ENCODE results near the gene G3BP1.
A peak's percentile ranks its signal among the peaks of the same experiment; 100 is the strongest.

The G3BP1 gene

DNA sequence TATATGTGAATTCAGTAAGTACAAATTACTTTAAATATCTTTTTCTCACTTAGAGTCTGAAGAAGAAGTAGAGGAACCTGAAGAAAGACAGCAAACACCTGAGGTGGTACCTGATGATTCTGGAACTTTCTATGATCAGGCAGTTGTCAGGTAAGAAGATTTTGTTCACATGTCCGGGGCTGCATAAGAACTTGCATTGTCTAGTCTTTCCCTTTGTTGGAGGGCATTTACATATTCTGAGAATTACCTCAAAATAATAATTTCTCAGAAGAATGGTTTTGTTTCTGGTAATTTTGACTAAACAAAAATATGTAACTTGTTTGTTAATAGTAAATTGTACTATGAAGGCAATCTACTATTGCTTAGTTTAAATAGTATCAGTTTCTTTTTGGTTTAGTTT is 23.7 kb downstream of the G3BP1 start:
- TF ChIP-seq GATA1 (IDR thresholded peaks at IDR 0.05; ENCODE audit: low read depth, low read length) (no peak), POLR2A (IDR thresholded peaks at IDR 0.05; ENCODE audit: low read length) (no peak)
- DNase-seq = no peak

DNA sequence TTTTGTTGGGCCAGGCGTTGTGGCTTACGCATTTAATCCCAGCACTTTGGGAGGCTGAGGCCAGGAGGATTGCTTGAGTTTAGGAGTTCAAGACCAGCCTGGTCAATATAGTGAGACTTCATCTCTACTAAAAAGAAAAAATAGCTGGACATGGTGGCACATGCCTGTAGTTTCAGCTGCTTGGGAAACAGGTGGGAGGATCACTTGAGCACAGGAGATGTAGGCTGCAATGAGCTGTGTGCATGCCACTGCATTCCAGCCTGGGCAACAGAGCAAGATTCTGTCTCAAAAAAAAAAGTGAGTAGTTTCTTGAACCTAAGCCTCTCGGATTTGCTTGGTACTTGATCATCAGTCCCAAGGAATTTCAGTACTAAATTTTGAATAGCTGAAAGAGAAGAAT is 26.9 kb downstream of the G3BP1 start:
- TF ChIP-seq POLR2A (IDR thresholded peaks at IDR 0.05; ENCODE audit: low read length) = no peak
- TF ChIP-seq GATA1 (IDR thresholded peaks at IDR 0.05; ENCODE audit: low read depth, low read length) = no peak
- no peak for DNase-seq

DNA sequence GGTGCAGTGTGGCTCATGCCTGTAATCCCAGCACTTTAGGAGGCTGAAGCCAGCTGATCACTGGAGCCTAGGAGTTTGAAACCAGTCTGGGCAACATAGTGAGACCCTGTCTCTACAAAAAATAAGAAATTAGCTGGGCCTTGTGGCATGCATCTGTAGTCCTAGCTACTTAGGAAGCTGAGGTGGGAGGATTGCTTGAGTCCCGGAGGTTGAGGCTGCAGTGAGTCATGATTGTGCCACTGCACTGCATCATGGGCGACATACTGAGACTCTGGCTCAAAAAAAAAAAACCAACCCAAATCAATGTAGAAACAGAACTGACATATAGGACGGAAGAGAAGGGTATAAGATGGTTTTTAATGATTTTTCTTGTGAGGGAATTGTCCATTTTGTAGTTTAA is 27.7 kb downstream of the G3BP1 start:
- DNase-seq = no peak
- TF ChIP-seq GATA1 (IDR thresholded peaks at IDR 0.05; ENCODE audit: low read depth, low read length) (no peak), POLR2A (IDR thresholded peaks at IDR 0.05; ENCODE audit: low read length) (no peak)

DNA sequence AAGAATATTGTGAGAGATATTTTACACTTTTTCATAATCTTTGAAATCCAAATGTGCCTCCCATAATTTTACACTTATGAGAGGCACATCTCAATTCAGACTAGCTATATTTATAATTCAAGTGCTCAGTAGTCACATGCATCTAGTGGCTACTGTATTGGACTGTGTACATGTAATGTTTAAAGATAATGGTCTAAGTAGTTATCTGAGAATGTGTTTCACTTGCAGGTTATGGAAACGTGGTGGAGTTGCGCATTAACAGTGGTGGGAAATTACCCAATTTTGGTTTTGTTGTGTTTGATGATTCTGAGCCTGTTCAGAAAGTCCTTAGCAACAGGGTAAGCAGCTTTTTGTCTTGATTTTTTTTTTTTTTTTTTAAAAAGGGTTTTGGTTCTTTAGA is 28.8 kb downstream of the G3BP1 start:
- no peak for TF ChIP-seq GATA1 (IDR thresholded peaks at IDR 0.05; ENCODE audit: low read depth, low read length)
- no peak for DNase-seq

DNA sequence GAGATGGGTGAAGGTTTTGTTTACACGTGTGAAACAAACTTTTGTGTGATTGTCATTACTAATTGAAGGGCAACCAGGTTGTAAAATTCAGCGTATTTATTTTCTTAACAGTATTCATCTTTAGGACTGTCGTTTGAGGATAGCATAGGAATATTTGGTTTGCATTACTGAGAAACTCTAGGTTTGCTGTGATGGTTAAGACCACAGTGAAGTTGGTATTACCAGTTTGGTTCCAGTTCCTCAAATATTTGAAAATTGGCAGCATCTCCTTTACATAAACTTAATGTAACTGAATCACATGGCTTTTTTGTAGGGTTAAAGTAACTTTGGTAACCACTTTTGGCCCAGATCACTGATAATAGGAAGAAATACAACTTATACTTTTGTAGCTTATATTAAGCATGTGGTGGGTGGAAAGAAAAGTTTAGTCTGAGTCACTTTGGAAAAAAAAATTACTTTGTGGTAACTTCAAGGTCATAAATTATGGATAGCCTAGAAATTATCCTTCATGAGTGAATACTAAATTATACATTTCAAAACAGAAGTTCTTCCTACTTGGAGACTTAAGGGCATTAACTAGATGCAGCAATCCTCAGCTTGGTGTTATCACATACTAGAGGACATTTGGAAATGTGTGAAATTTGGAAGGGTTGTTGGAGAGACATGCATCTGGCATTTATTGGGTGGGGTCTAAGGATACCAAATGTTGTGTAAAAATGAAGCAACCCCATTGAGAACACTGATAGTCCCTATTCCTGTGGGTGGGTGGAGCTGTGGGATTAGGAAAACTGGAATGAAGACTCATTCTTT is 33.9 kb downstream of the G3BP1 start:
- no peak for DNase-seq
- TF ChIP-seq GATA1 (IDR thresholded peaks at IDR 0.05; ENCODE audit: low read depth, low read length) = no peak
- no peak for TF ChIP-seq POLR2A (IDR thresholded peaks at IDR 0.05; ENCODE audit: low read length)

DNA sequence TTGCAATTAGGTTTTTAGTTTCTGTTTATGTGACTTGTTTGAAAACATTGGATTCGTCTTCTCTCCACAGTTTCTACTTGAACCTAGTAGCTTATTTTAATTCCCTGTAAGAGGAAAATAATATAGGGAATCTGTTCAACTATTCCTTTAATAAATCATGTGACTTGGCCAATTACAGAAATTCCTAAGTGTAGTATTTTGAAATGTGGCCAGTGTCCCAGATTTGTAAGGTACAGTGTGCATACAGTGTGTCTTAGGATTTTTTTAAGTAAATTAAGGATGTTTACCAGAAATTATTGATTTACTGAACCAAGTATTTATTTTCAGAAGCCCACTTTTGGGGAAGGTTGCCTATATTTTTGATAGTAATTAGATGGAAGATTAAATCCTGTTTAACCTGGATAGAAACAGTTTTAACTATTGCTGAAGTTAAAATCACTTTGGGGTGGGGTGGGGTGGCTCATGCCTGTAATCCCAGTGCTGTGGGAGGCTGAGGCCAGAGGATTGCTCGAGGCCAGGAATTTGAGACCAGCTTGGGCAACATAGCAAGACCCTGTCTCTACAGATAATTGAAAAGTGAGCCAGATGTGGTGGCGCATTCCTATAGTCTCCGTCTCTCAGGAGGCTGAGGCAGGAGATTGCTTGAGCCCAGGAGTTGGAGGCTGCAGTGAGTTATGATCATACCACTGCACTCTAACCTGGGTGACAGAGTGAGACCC is 36.9 kb downstream of the G3BP1 start:
- no peak for DNase-seq

DNA sequence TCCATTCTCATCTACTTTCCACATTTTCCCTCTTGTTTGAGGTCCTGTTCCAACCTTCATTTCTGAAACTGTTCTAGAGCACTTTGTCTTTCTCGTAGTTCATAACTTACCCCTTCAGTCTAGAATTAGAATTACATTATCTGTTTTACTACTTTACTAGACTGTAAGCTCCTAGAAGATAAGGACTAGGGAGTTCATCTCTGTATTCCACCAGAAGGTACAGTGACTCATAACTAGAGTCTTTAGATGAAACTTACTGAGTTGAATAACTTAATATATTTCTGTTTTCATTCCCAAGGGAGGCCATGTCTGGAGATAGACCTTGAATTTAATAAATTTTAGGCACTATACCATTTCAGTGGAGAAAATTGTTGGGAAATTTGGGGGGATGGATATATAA is 38.7 kb downstream of the G3BP1 start:
- TF ChIP-seq POLR2A (IDR thresholded peaks at IDR 0.05; ENCODE audit: low read length) = no peak
- no peak for TF ChIP-seq GATA1 (IDR thresholded peaks at IDR 0.05; ENCODE audit: low read depth, low read length)
- peak; percentile 40 to 56 for DNase-seq

More for the DNA sequence above, 36.9 kb downstream of the G3BP1 start:
- TF ChIP-seq POLR2A (IDR thresholded peaks at IDR 0.05; ENCODE audit: low read length) = no peak
- TF ChIP-seq GATA1 (IDR thresholded peaks at IDR 0.05; ENCODE audit: low read depth, low read length) = no peak

DNA sequence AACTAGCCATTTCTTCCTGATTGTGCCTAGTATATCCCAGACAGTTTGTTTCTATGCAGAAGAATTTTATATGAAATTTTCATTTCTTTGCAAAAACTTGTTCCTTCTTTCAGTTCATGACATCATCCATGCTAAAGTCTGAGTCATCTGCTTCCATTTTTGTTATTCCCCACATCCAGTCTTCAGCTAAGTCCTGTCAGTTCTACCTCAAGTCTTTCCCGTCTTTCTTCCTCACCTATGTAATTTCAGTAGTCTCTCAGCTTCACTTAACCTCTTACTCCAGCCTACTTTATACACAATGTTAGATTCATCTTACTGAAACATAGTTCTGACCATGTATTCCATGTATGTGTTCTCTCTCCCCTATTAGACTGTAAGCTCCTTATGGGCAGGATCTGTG is 39.1 kb downstream of the G3BP1 start:
- peak in 1 of 2 experiments; percentile 51 for DNase-seq
- no peak for TF ChIP-seq POLR2A (IDR thresholded peaks at IDR 0.05; ENCODE audit: low read length)
- no peak for TF ChIP-seq GATA1 (IDR thresholded peaks at IDR 0.05; ENCODE audit: low read depth, low read length)

DNA sequence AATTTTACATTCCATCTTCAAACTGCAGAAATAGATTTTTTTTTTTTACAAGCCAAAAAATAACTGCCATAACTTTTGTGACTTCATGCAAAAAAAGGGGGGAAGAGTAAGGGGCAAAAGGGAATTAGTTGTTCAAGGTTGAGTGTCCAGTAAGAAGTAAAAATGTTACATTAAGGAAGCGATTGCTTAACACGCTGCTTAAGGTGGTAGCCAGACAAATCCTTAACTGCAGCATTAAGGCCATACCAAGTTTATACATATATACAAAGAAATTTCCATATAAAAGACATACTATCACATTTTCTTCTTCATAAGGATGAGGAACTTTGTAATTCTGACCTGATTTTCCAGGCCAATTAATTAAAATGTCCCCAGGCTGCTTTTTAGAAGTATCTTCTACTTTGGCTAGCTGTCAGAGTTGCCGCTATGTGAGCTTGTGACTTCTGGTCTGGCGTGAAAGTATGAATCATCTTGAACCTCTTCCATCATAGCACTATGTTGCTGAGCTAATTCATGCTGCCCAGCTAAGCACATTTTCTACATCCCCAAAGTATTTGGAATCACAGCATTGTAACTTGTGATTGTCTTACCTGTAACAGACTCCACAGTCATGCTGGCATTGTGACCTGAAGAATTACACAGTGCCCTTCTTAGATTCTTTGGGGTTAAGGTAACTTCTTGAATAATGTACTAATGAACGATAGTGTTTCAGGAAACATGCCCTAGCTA is 40.0 kb downstream of the G3BP1 start:
- DNase-seq = peak in 1 of 2 experiments; percentile 34
- TF ChIP-seq POLR2A (IDR thresholded peaks at IDR 0.05; ENCODE audit: low read length) (no peak), GATA1 (IDR thresholded peaks at IDR 0.05; ENCODE audit: low read depth, low read length) (no peak)

DNA sequence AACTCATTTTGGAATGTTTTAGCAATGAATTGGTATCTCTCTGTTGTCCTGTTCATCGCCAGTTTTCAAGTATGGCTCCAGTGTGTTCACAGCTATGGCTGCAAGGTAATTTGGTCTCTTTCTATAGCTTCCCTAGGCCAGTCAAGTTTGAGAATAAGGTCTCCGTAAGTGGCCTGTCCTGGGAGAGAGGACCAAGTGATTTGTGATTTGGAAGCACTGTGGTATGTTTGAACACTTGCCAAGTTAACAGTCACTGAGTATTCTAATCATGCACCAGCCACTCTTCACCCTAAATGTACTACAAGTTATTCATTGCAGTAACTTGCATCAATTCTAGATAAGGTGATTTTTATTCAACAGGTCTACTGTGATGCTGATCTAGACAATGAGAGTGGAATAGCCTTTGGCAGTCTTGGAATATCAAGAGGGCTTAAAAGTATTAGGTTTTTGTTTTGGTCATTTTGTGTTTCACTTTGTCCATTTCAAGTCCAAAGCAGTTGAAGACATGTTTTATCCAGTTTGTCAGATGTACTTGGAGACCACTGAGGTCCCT is 41.1 kb downstream of the G3BP1 start:
- TF ChIP-seq POLR2A (IDR thresholded peaks at IDR 0.05; ENCODE audit: low read length) (no peak), GATA1 (IDR thresholded peaks at IDR 0.05; ENCODE audit: low read depth, low read length) (no peak)
- DNase-seq = peak; percentile 7 to 44

DNA sequence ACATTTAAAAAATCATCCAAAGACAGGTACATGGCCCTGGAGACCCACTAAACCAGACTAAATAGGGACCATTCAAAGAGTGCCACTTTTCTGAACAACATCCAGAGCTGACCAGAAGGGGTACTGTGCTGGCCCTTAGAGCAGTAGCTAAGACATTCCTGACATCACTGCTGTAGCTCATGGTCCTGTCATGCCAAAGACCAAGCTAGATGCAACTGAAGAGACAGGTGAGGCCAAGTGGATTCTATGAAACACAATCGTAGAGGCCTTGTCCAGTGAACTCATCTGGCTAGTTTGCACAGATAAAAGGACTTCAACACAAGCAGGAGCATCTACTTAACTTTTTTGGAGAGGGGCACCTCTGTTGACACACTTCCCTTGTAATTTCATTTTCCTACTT is 43.3 kb downstream of the G3BP1 start:
- DNase-seq = no peak
- TF ChIP-seq GATA1 (IDR thresholded peaks at IDR 0.05; ENCODE audit: low read depth, low read length) (no peak), POLR2A (IDR thresholded peaks at IDR 0.05; ENCODE audit: low read length) (no peak)

DNA sequence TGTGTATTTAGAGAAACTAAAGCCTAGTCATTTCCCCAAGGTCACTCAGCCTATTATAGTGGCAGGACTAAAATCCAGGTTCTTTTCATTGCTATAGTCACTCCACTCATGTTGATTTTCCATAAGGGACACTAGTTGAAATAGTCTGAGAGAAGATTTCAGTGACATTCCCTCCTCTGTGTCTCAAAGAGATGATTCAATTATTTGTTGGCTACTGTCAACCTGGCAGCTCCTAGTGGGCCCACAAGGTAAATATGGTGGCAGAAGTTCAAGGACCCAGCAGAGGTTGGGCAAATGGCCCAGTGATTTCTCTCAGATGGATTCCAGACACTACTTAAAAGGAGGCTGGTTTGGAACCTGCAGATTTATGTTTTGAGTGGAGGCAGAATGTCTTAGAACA is 48.1 kb downstream of the G3BP1 start:
- DNase-seq = no peak
- TF ChIP-seq GATA1 (IDR thresholded peaks at IDR 0.05; ENCODE audit: low read depth, low read length) (no peak), POLR2A (IDR thresholded peaks at IDR 0.05; ENCODE audit: low read length) (no peak)

DNA sequence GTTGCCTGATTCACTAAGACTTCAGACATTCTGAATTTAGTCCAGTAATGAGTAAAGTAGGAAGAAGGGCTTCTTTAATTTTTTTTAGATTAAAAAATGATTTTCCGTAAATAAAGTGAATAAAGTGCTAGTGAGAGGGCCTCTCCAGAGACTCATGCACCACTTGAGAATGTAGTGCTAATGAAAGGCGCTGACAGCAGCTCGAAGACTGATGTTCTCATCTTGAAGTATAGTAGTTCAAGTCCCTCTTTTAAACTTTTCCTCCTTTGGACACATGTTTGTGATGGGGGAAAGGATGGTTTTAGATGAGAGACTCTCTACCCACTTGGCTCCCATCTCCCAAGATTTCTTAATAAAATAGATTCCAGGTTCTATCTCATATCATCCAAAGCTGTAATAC is 48.5 kb downstream of the G3BP1 start:
- no peak for DNase-seq
- TF ChIP-seq POLR2A (IDR thresholded peaks at IDR 0.05; ENCODE audit: low read length) = no peak
- no peak for TF ChIP-seq GATA1 (IDR thresholded peaks at IDR 0.05; ENCODE audit: low read depth, low read length)

DNA sequence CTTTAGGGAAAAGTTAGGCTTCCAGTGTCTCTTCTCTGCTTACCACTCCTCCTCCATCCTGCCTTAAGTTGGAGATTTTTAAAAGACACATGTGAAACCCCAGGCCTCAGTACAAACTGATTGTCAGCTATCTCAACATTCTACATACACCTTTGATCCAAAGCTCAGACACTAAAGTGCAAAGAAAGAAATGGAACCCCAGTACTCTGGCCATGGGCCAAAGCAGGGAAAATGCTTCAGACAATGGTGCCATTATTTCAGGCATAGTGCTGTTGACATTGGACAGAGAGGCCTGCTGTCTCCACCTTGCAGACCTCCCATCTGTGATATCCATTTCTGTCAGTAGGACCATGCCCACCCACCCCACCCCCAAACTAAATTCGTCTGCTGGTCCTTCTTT is 49.1 kb downstream of the G3BP1 start:
- TF ChIP-seq GATA1 (IDR thresholded peaks at IDR 0.05; ENCODE audit: low read depth, low read length) = no peak
- no peak for TF ChIP-seq POLR2A (IDR thresholded peaks at IDR 0.05; ENCODE audit: low read length)
- no peak for DNase-seq
